GM23338 (cell line): Measurements from ENCODE around the gene NME3.

ENCODE experiments used
- CREB1 ChIP-seq: fragments of 250-450 bp; sonication (Bioruptor Pico); IDR thresholded peaks from 2 replicates; pipeline ENCODE4 v1.5.0; 2020; ENCODE audit warnings: low read depth, mild to moderate bottlenecking, moderate library complexity
- CTCF ChIP-seq, 2 experiments: fragments of 200-600 bp in 1 of 2; sonication (generic) in 1 of 2; conservative IDR thresholded peaks; 2 replicates each; pipeline versions ENCODE4 v1.5.1 to v1.6.1; 2016 to 2017; ENCODE audit warnings: antibody characterized with exemption in 2 of 2, low read depth in 2 of 2, mild to moderate bottlenecking in 2 of 2, moderate library complexity in 1 of 2
- ETS1 ChIP-seq: IDR thresholded peaks from 2 replicates; pipeline ENCODE4 v1.6.1; 2016; ENCODE audit warnings: antibody characterized with exemption
- EZH2 ChIP-seq: fragments of 200-600 bp; sonication (generic); IDR thresholded peaks from one replicate; pipeline ENCODE4 v1.8.0; 2017; ENCODE audit warnings: antibody characterized with exemption, mild to moderate bottlenecking, low read depth; ENCODE audit not compliant: unreplicated experiment
- EZH2phosphoT487 ChIP-seq: fragments of 200-600 bp; sonication (generic); IDR thresholded peaks from one replicate; pipeline ENCODE4 v1.8.1; 2018; ENCODE audit warnings: antibody characterized with exemption; ENCODE audit not compliant: unreplicated experiment
- JUNB ChIP-seq: IDR thresholded peaks from one replicate; pipeline ENCODE4 v1.6.1; 2016; ENCODE audit warnings: antibody characterized with exemption; ENCODE audit not compliant: unreplicated experiment
- POLR2AphosphoS5 ChIP-seq: IDR thresholded peaks from 2 replicates; pipeline ENCODE4 v1.6.1; 2016; ENCODE audit warnings: antibody characterized with exemption, low read depth
- TF ChIP-seq, protein P1 (sequence below): IDR thresholded peaks from one replicate; pipeline ENCODE4 v1.6.1; 2018; ENCODE audit warnings: antibody characterized with exemption; ENCODE audit not compliant: unreplicated experiment
- TF ChIP-seq, protein P2 (sequence below): fragments of 250-450 bp; sonication (Bioruptor Pico); IDR thresholded peaks from 2 replicates; pipeline ENCODE4 v1.5.0; 2020; ENCODE audit warnings: mild to moderate bottlenecking, moderate library complexity

DNA sequence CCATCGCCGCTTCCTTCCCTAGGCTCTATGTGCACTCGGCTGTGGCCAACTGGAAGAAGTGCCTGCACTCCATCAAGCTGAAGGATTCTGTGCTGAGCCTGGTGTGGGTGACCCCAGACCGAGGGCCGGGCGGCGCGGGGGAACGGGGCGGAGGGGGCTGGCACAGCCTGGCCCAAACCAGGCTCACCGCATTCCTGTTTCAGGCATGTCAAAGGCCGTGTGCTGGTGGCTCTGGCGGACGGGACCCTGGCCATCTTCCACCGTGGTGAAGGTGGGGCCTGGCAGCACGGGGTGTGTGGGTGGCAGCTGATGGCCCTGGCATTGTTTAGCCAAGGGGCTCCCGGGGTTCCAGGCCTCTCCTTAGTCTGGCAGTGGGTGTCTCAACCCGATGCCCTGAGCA, 4.6 kb downstream of the NME3 start:
- TF ChIP-seq CTCF (conservative IDR thresholded peaks at IDR 0.05; ENCODE audit: low read depth in 2 of 2): no peak
- TF ChIP-seq EZH2: no peak
- TF ChIP-seq POLR2AphosphoS5: no peak
- no peak for TF ChIP-seq ETS1
- no peak for TF ChIP-seq CREB1
- TF ChIP-seq EZH2phosphoT487: no peak
- TF ChIP-seq JUNB: no peak
- TF ChIP-seq, protein P1, sequence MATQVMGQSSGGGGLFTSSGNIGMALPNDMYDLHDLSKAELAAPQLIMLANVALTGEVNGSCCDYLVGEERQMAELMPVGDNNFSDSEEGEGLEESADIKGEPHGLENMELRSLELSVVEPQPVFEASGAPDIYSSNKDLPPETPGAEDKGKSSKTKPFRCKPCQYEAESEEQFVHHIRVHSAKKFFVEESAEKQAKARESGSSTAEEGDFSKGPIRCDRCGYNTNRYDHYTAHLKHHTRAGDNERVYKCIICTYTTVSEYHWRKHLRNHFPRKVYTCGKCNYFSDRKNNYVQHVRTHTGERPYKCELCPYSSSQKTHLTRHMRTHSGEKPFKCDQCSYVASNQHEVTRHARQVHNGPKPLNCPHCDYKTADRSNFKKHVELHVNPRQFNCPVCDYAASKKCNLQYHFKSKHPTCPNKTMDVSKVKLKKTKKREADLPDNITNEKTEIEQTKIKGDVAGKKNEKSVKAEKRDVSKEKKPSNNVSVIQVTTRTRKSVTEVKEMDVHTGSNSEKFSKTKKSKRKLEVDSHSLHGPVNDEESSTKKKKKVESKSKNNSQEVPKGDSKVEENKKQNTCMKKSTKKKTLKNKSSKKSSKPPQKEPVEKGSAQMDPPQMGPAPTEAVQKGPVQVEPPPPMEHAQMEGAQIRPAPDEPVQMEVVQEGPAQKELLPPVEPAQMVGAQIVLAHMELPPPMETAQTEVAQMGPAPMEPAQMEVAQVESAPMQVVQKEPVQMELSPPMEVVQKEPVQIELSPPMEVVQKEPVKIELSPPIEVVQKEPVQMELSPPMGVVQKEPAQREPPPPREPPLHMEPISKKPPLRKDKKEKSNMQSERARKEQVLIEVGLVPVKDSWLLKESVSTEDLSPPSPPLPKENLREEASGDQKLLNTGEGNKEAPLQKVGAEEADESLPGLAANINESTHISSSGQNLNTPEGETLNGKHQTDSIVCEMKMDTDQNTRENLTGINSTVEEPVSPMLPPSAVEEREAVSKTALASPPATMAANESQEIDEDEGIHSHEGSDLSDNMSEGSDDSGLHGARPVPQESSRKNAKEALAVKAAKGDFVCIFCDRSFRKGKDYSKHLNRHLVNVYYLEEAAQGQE: no peak
- TF ChIP-seq, protein P2, sequence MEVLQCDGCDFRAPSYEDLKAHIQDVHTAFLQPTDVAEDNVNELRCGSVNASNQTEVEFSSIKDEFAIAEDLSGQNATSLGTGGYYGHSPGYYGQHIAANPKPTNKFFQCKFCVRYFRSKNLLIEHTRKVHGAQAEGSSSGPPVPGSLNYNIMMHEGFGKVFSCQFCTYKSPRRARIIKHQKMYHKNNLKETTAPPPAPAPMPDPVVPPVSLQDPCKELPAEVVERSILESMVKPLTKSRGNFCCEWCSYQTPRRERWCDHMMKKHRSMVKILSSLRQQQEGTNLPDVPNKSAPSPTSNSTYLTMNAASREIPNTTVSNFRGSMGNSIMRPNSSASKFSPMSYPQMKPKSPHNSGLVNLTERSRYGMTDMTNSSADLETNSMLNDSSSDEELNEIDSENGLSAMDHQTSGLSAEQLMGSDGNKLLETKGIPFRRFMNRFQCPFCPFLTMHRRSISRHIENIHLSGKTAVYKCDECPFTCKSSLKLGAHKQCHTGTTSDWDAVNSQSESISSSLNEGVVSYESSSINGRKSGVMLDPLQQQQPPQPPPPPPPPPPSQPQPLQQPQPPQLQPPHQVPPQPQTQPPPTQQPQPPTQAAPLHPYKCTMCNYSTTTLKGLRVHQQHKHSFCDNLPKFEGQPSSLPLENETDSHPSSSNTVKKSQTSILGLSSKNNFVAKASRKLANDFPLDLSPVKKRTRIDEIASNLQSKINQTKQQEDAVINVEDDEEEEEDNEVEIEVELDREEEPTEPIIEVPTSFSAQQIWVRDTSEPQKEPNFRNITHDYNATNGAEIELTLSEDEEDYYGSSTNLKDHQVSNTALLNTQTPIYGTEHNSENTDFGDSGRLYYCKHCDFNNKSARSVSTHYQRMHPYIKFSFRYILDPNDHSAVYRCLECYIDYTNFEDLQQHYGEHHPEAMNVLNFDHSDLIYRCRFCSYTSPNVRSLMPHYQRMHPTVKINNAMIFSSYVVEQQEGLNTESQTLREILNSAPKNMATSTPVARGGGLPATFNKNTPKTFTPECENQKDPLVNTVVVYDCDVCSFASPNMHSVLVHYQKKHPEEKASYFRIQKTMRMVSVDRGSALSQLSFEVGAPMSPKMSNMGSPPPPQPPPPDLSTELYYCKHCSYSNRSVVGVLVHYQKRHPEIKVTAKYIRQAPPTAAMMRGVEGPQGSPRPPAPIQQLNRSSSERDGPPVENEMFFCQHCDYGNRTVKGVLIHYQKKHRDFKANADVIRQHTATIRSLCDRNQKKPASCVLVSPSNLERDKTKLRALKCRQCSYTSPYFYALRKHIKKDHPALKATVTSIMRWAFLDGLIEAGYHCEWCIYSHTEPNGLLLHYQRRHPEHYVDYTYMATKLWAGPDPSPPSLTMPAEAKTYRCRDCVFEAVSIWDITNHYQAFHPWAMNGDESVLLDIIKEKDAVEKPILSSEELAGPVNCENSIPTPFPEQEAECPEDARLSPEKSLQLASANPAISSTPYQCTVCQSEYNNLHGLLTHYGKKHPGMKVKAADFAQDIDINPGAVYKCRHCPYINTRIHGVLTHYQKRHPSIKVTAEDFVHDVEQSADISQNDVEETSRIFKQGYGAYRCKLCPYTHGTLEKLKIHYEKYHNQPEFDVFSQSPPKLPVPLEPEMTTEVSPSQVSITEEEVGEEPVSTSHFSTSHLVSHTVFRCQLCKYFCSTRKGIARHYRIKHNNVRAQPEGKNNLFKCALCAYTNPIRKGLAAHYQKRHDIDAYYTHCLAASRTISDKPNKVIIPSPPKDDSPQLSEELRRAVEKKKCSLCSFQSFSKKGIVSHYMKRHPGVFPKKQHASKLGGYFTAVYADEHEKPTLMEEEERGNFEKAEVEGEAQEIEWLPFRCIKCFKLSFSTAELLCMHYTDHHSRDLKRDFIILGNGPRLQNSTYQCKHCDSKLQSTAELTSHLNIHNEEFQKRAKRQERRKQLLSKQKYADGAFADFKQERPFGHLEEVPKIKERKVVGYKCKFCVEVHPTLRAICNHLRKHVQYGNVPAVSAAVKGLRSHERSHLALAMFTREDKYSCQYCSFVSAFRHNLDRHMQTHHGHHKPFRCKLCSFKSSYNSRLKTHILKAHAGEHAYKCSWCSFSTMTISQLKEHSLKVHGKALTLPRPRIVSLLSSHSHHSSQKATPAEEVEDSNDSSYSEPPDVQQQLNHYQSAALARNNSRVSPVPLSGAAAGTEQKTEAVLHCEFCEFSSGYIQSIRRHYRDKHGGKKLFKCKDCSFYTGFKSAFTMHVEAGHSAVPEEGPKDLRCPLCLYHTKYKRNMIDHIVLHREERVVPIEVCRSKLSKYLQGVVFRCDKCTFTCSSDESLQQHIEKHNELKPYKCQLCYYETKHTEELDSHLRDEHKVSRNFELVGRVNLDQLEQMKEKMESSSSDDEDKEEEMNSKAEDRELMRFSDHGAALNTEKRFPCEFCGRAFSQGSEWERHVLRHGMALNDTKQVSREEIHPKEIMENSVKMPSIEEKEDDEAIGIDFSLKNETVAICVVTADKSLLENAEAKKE (CRISPR knock-in tag): no peak
